IMR-90 (cell line): ENCODE results near the gene IL17B. TPM values are rescaled to one million over a fixed set of nuclear protein-coding genes. Genes with fewer than 3 reads are reported as not detected.

Experiments
- ATAC-seq: fragments of 200-7000 bp; cut with Tn5 transposase; 2 replicates; pipeline ENCODE4 v1.9.1; 2020; ENCODE audit warnings: low read depth, mild to moderate bottlenecking, moderate library complexity
- BruUV-seq: library from RNA; stranded (reverse); fragments of 400-500 nt; replicated peaks from 2 replicates; lab custom pipeline; 2021; lab: Mats Ljungman, UMichigan
- CTCF ChIA-PET: fragments of 300-600 bp; formaldehyde crosslinking; extraction: SDS; loops from one replicate; lab custom pipeline; 2021; ENCODE audit warnings: antibody characterized with exemption; lab: Yijun Ruan, JAX
- POLR2A ChIA-PET: fragments of 300-600 bp; sonication (Branson Sonifier 250); formaldehyde crosslinking; loops from one replicate; lab custom pipeline; 2022; ENCODE audit warnings: antibody characterized with exemption; ENCODE audit not compliant: unreplicated experiment; lab: Charles Lee
- DNase-seq: peaks from one replicate; pipeline ENCODE4 v3.0.0; 2013
- H2AFZ ChIP-seq: replicated peaks from 2 replicates; pipeline ENCODE3; 2013; ENCODE audit warnings: low read length, mild to moderate bottlenecking; ENCODE audit not compliant: poor library complexity
- H2AK5ac ChIP-seq: 2 replicates; pipeline ENCODE4 v1.6.1; 2013; ENCODE audit warnings: low read depth, low read length, inconsistent platforms
- H2AK9ac ChIP-seq: replicated peaks from 2 replicates; pipeline ENCODE3; 2013; ENCODE audit warnings: mild to moderate bottlenecking, low read depth, low read length, moderate library complexity; ENCODE audit not compliant: poor library complexity
- H2BK120ac ChIP-seq: 2 replicates; pipeline ENCODE4 v1.6.1; 2013; ENCODE audit warnings: low read depth, low read length, inconsistent platforms
- H2BK15ac ChIP-seq: 3 replicates; pipeline ENCODE4 v1.6.1; 2013; ENCODE audit warnings: low read depth, low read length, inconsistent platforms
- H2BK20ac ChIP-seq: 2 replicates; pipeline ENCODE4 v1.6.1; 2013; ENCODE audit warnings: low read depth, mild to moderate bottlenecking, inconsistent platforms, low read length, moderate library complexity
- H2BK5ac ChIP-seq: 2 replicates; pipeline ENCODE4 v1.6.1; 2013; ENCODE audit warnings: mild to moderate bottlenecking, low read depth, low read length, inconsistent platforms; ENCODE audit not compliant: poor library complexity, severe bottlenecking
- H3K14ac ChIP-seq: replicated peaks from 2 replicates; pipeline ENCODE4 v1.6.1; 2013; ENCODE audit warnings: low read depth, low read length, inconsistent platforms
- H3K18ac ChIP-seq: 2 replicates; pipeline ENCODE4 v1.6.1; 2013; ENCODE audit warnings: low read depth, low read length, control low read depth
- H3K23ac ChIP-seq: 2 replicates; pipeline ENCODE4 v1.6.1; 2013; ENCODE audit warnings: low read depth, low read length, inconsistent platforms
- H3K27ac ChIP-seq: 2 replicates; pipeline ENCODE4 v1.5.1; 2013; ENCODE audit warnings: mild to moderate bottlenecking, control low read depth, low read length; ENCODE audit not compliant: insufficient read depth
- H3K27me3 ChIP-seq: 2 replicates; pipeline ENCODE4 v1.6.1; 2013; ENCODE audit warnings: low read length; ENCODE audit not compliant: control insufficient read depth, insufficient read depth
- H3K36me3 ChIP-seq: 2 replicates; pipeline ENCODE4 v1.6.1; 2013; ENCODE audit warnings: low read length, mixed read lengths; ENCODE audit not compliant: control insufficient read depth, insufficient read depth
- H3K4ac ChIP-seq: 2 replicates; pipeline ENCODE4 v1.6.1; 2013; ENCODE audit warnings: low read depth, low read length, inconsistent platforms
- H3K4me1 ChIP-seq: 2 replicates; pipeline ENCODE4 v1.6.1; 2013; ENCODE audit warnings: low read length, mixed read lengths; ENCODE audit not compliant: control insufficient read depth, insufficient read depth
- H3K4me2 ChIP-seq: 2 replicates; pipeline ENCODE4 v1.6.1; 2013; ENCODE audit warnings: low read depth, mild to moderate bottlenecking, control low read depth, low read length, moderate library complexity
- H3K4me3 ChIP-seq: 2 replicates; pipeline ENCODE4 v1.5.1; 2013; ENCODE audit warnings: low read depth, mild to moderate bottlenecking, control low read depth, low read length, moderate library complexity; ENCODE audit not compliant: insufficient read depth
- H3K56ac ChIP-seq: 2 replicates; pipeline ENCODE4 v1.6.1; 2013; ENCODE audit warnings: low read length, inconsistent platforms; ENCODE audit not compliant: insufficient read depth; ENCODE audit errors: extremely low read depth
- H3K79me1 ChIP-seq, 2 experiments: 2 replicates each; pipeline ENCODE4 v1.6.1; 2013; ENCODE audit warnings: low read length in 2 of 2, inconsistent platforms in 1 of 2, low read depth in 1 of 2
- H3K9ac ChIP-seq: 2 replicates; pipeline ENCODE4 v1.6.1; 2013; ENCODE audit warnings: low read depth, low read length, control low read depth
- H3K9me1 ChIP-seq: 2 replicates; pipeline ENCODE4 v1.6.1; 2013; ENCODE audit warnings: low read length, inconsistent platforms; ENCODE audit not compliant: insufficient read depth
- H3K9me3 ChIP-seq: 2 replicates; pipeline ENCODE4 v1.6.1; 2013; ENCODE audit warnings: low read length; ENCODE audit not compliant: control insufficient read depth, insufficient read depth
- H4K20me1 ChIP-seq: 2 replicates; pipeline ENCODE4 v1.6.1; 2013; ENCODE audit warnings: low read length, inconsistent platforms; ENCODE audit not compliant: insufficient read depth
- H4K5ac ChIP-seq: 2 replicates; pipeline ENCODE4 v1.6.1; 2013; ENCODE audit warnings: mild to moderate bottlenecking, low read depth, low read length, control low read depth
- H4K8ac ChIP-seq, 2 experiments: 2 replicates each; pipeline ENCODE4 v1.6.1; 2013; ENCODE audit warnings: low read depth in 2 of 2, low read length in 2 of 2, control low read depth in 1 of 2, inconsistent platforms in 1 of 2
- H4K91ac ChIP-seq: 2 replicates; pipeline ENCODE4 v1.6.1; 2013; ENCODE audit warnings: low read depth, low read length, inconsistent platforms; ENCODE audit not compliant: insufficient read depth
- BHLHE40 ChIP-seq: fragments of 150-350 bp; IDR thresholded peaks from 2 replicates; pipeline ENCODE4 v1.6.1; 2016; ENCODE audit warnings: mild to moderate bottlenecking, low read depth, low read length
- CEBPB ChIP-seq: IDR thresholded peaks from 2 replicates; pipeline ENCODE4 v1.6.1; 2012; ENCODE audit warnings: low read depth, low read length, improper control_type of control experiment
- CHD1 ChIP-seq: IDR thresholded peaks from 2 replicates; pipeline ENCODE4 v1.6.1; 2012; ENCODE audit warnings: low read depth, low read length, improper control_type of control experiment
- FOS ChIP-seq: fragments of 150-350 bp; IDR thresholded peaks from 2 replicates; pipeline ENCODE4 v1.6.1; 2016; ENCODE audit warnings: low read depth, low read length
- MAFK ChIP-seq: IDR thresholded peaks from 2 replicates; pipeline ENCODE4 v1.6.1; 2012; ENCODE audit warnings: low read depth, low read length, improper control_type of control experiment
- MAZ ChIP-seq: IDR thresholded peaks from 2 replicates; pipeline ENCODE4 v1.6.1; 2012; ENCODE audit warnings: low read depth, mild to moderate bottlenecking, low read length, improper control_type of control experiment, moderate library complexity, borderline replicate concordance
- MXI1 ChIP-seq: IDR thresholded peaks from 2 replicates; pipeline ENCODE4 v1.6.1; 2012; ENCODE audit warnings: low read depth, mild to moderate bottlenecking, low read length, moderate library complexity, borderline replicate concordance
- NFE2L2 ChIP-seq: fragments of 150-350 bp; IDR thresholded peaks from 2 replicates; pipeline ENCODE4 v1.6.1; 2016; ENCODE audit warnings: low read depth, mild to moderate bottlenecking, low read length
- POLR2A ChIP-seq: IDR thresholded peaks from 2 replicates; pipeline ENCODE4 v1.6.1; 2012; ENCODE audit warnings: mild to moderate bottlenecking, low read depth, low read length
- RAD21 ChIP-seq: IDR thresholded peaks from 2 replicates; pipeline ENCODE4 v1.6.1; 2012; ENCODE audit warnings: low read length, improper control_type of control experiment
- RCOR1 ChIP-seq: IDR thresholded peaks from 2 replicates; pipeline ENCODE4 v1.6.1; 2012; ENCODE audit warnings: mild to moderate bottlenecking, low read length, improper control_type of control experiment; ENCODE audit not compliant: insufficient replicate concordance
- RFX5 ChIP-seq: IDR thresholded peaks from 2 replicates; pipeline ENCODE4 v1.8.0; 2012; ENCODE audit warnings: low read depth, mild to moderate bottlenecking, low read length, moderate library complexity
- SMC3 ChIP-seq: fragments of 150-350 bp; IDR thresholded peaks from 2 replicates; pipeline ENCODE4 v1.6.1; 2016; ENCODE audit warnings: low read depth, mild to moderate bottlenecking, antibody characterized with exemption, low read length, moderate library complexity
- WGBS, 2 experiments: methylation state at CpG; one replicate each; pipeline versions ENCODE4 v1.1.5 to v1.1.7; 2013; ENCODE audit warnings: missing lambda C conversion rate in 2 of 2; ENCODE audit not compliant: insufficient read length in 1 of 2; ENCODE audit errors: extremely low coverage in 2 of 2; 5-methylcytosine and 5-hydroxymethylcytosine counted together
- dilution Hi-C: fragments of 300-500 bp; cut with HindIII; formaldehyde crosslinking; loops from one replicate; pipeline ENCODE4 v1.14.3; 2018; ENCODE audit warnings: low sequenced_read_pairs; ENCODE audit not compliant: unreplicated experiment
- in situ Hi-C: fragments of 300-500 bp; cut with MboI; formaldehyde crosslinking; loops from 3 replicates; pipeline ENCODE4 v1.14.3; 2019; ENCODE audit warnings: low sequenced_read_pairs, inconsistent platforms, mixed read lengths
- intact Hi-C: fragments of 100-400 bp; cut with micrococcal nuclease; formaldehyde crosslinking; loops from 2 replicates; pipeline ENCODE4 v1.10.0; 2022
- polyA plus RNA-seq, 3 experiments: library from polyadenylated mRNA; depleted of rRNA; stranded (reverse); fragments of >200 nt; gene quantifications; 2 replicates each; pipeline ENCODE4 v1.2.3, GENCODE V29; 2012; ENCODE audit warnings: low replicate concordance in 1 of 3
- total RNA-seq: library from RNA; depleted of rRNA; stranded (reverse); fragments of >200 nt; gene quantifications from 2 replicates; pipeline ENCODE4 v1.2.3, GENCODE V29; 2012
- TF ChIP-seq, protein P1 (sequence below): conservative IDR thresholded peaks from 2 replicates; pipeline ENCODE4 v1.5.1; 2012; ENCODE audit warnings: mild to moderate bottlenecking, low read depth, low read length, improper control_type of control experiment
- TF ChIP-seq, protein P2 (sequence below): fragments of 150-350 bp; IDR thresholded peaks from 2 replicates; pipeline ENCODE4 v1.6.1; 2017; ENCODE audit warnings: mild to moderate bottlenecking, antibody characterized with exemption, low read length, low read depth
- TF ChIP-seq, protein P3 (sequence below): fragments of 150-350 bp; IDR thresholded peaks from 2 replicates; pipeline ENCODE4 v1.6.1; 2016; ENCODE audit warnings: low read depth, mild to moderate bottlenecking, low read length, moderate library complexity, borderline replicate concordance

IL17B gene
- total and polyA plus RNA-seq, 2 of the 4 experiments (the other 2 are of a cell fraction): 0.31 TPM; not detected in 1

DNA sequence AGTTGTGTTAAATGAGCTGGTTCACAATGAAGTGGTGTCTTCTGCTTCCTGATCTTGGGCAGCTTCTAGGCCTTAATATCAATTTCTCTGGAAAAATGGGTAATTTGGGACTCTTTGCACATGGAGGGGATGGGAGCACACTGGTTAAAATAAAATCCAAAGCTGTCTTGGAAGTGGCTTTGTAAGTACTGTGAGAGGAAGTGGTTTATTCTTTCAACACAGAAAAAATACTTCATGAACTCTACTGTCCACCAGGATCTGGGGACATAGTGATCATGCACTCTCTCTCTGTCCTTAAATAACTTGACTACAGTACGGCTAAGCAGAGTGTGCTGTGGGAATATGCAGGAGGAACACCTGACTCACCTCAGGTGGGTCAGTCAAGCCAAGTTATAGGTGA lies 18.8 kb downstream of the IL17B start:
- no TSS peak for BruUV-seq

More for the DNA sequence above, 18.8 kb downstream of the IL17B start:
- Histone ChIP-seq H2BK5ac (no peak overlapping the region), H2AK5ac (no peak overlapping the region), H2AK9ac (no peak overlapping the region), H2AFZ (no peak overlapping the region), H3K9me3 (no peaks in the 10 kb centered on the region), H4K91ac (no peak overlapping the region), H2BK15ac (no peak overlapping the region), H3K23ac (no peak overlapping the region), H3K9ac (no peak overlapping the region), H4K8ac (no peak overlapping the region), H3K4me3 (no peak overlapping the region), H3K36me3 (peaks cover 3% of the 10 kb centered on the region; the same call in 1 of the 2 replicates), H3K56ac (no peak overlapping the region), H3K4me1 (no peaks in the 10 kb centered on the region), H2BK120ac (no peak overlapping the region), H3K27me3 (no peaks in the 10 kb centered on the region), H4K20me1 (no peaks in the 10 kb centered on the region), H3K79me1 (peaks cover 0 to 14% of the 10 kb centered on the region in 2 experiments; a peak in 1 of 4 replicates), H2BK20ac (no peak overlapping the region), H3K14ac (no peak overlapping the region), H4K5ac (no peak overlapping the region), H3K4ac (no peak overlapping the region), H3K27ac (no peak overlapping the region), H3K9me1 (peaks cover 3% of the 10 kb centered on the region), H3K18ac (no peak overlapping the region), H3K4me2 (no peak overlapping the region)
- ATAC-seq (no peak), DNase-seq (no peak)
- TF ChIP-seq, protein P1, sequence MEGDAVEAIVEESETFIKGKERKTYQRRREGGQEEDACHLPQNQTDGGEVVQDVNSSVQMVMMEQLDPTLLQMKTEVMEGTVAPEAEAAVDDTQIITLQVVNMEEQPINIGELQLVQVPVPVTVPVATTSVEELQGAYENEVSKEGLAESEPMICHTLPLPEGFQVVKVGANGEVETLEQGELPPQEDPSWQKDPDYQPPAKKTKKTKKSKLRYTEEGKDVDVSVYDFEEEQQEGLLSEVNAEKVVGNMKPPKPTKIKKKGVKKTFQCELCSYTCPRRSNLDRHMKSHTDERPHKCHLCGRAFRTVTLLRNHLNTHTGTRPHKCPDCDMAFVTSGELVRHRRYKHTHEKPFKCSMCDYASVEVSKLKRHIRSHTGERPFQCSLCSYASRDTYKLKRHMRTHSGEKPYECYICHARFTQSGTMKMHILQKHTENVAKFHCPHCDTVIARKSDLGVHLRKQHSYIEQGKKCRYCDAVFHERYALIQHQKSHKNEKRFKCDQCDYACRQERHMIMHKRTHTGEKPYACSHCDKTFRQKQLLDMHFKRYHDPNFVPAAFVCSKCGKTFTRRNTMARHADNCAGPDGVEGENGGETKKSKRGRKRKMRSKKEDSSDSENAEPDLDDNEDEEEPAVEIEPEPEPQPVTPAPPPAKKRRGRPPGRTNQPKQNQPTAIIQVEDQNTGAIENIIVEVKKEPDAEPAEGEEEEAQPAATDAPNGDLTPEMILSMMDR: no peak
- TF ChIP-seq CEBPB (no peak), NFE2L2 (no peak), SMC3 (no peak), RFX5 (no peak), POLR2A (no peak), RCOR1 (no peak), FOS (no peak), MAFK (no peak), RAD21 (no peak), BHLHE40 (no peak), MXI1 (no peak), MAZ (no peak), CHD1 (no peak)
- TF ChIP-seq, protein P2, sequence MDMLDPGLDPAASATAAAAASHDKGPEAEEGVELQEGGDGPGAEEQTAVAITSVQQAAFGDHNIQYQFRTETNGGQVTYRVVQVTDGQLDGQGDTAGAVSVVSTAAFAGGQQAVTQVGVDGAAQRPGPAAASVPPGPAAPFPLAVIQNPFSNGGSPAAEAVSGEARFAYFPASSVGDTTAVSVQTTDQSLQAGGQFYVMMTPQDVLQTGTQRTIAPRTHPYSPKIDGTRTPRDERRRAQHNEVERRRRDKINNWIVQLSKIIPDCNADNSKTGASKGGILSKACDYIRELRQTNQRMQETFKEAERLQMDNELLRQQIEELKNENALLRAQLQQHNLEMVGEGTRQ: no peak
- TF ChIP-seq, protein P3, sequence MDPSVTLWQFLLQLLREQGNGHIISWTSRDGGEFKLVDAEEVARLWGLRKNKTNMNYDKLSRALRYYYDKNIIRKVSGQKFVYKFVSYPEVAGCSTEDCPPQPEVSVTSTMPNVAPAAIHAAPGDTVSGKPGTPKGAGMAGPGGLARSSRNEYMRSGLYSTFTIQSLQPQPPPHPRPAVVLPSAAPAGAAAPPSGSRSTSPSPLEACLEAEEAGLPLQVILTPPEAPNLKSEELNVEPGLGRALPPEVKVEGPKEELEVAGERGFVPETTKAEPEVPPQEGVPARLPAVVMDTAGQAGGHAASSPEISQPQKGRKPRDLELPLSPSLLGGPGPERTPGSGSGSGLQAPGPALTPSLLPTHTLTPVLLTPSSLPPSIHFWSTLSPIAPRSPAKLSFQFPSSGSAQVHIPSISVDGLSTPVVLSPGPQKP: no peak
- CTCF ChIA-PET: interaction anchor here (0.8 kb wide), 1 partner anchor 74 kb away, joined by 3 read pairs; no protein-coding TSS in a partner anchor
- intact Hi-C loops (no loop called here), in situ Hi-C loops (no loop called here), dilution Hi-C loops (no loop called here)
- no CpG with 5 or more reads among the region's 1 CpG for WGBS, 2 experiments
- POLR2A ChIA-PET: no interaction called here
